Endometrial microvascular endothelial cells (primary cell): ENCODE measurements around the gene DCANP1. TPM values are rescaled to one million over a fixed set of nuclear protein-coding genes. Genes with fewer than 3 reads are reported as not detected.

Source experiments
- in situ Hi-C: cut with HindIII; loops from 2 replicates; pipeline ENCODE4 v1.10.0; 2017; ENCODE audit warnings: low sequenced_read_pairs, low pct_unique_long_range_greater_than_20kb; ENCODE audit errors: inconsistent ontology term
- total RNA-seq: library from RNA; depleted of rRNA; stranded (reverse); fragments of >200 nt; gene quantifications from one replicate; pipeline ENCODE4 v1.2.3, GENCODE V29; 2015; ENCODE audit errors: inconsistent ontology term

The DCANP1 gene
- total RNA-seq, 1 donor from 2014 or later = not detected

GRCh38 chr5:135399794-135400542 lies 47.2 kb downstream of the DCANP1 start:
- in situ Hi-C loops = no loop called here

GRCh38 chr5:135398855-135399793 lies 48.0 kb downstream of the DCANP1 start, which contains the start of gene MACROH2A1:
TSS of gene MACROH2A1 (minus strand) at chr5:135399231. CDS start at chr5:135389093, 10,138 bp downstream.
- in situ Hi-C loops = no loop called here

- in situ Hi-C loops = no loop called here
Observed at GRCh38 chr5:135398160-135398854, 48.8 kb downstream of the DCANP1 start.

- in situ Hi-C loops = no loop called here
Observed at GRCh38 chr5:135397084-135397483, 50.1 kb downstream of the DCANP1 start.

- in situ Hi-C loops = no loop called here
Observed at GRCh38 chr5:135396459-135397055, 50.6 kb downstream of the DCANP1 start.

GRCh38 chr5:135395866-135396265 lies 51.3 kb downstream of the DCANP1 start:
- in situ Hi-C loops = no loop called here

- in situ Hi-C loops = no loop called here
Observed at GRCh38 chr5:135395451-135395850, 51.7 kb downstream of the DCANP1 start.

Other genes starting within 250 kb of the DCANP1 start
- 139 TPM for gene MACROH2A1, start 48.1 kb downstream of the DCANP1 start, total RNA-seq
- not detected for gene TIFAB, start 5.0 kb upstream of the DCANP1 start, total RNA-seq
- not detected for gene NEUROG1, start 88.6 kb upstream of the DCANP1 start, total RNA-seq
- not detected for gene CXCL14, start 131.6 kb upstream of the DCANP1 start, total RNA-seq